Breast epithelium (tissue), 3 donors: Measurements from ENCODE around the gene CYB561.

Source experiments
- CTCF ChIP-seq, 3 donors: fragments of 450-650 bp; IDR thresholded peaks; one replicate each; pipeline ENCODE4 v1.5.1; 2016 to 2017; ENCODE audit warnings: antibody characterized with exemption in 3 of 3, mild to moderate bottlenecking in 3 of 3, moderate library complexity in 3 of 3
- POLR2A ChIP-seq: fragments of 450-650 bp; IDR thresholded peaks from one replicate; pipeline ENCODE4 v1.6.1; 2016; ENCODE audit warnings: antibody characterized with exemption, mild to moderate bottlenecking, moderate library complexity
- POLR2AphosphoS5 ChIP-seq, 3 donors: sonication (generic); formaldehyde crosslinking; IDR thresholded peaks; one replicate each; pipeline ENCODE4 v1.6.1; 2017; ENCODE audit warnings: antibody characterized with exemption in 3 of 3

- no peak for TF ChIP-seq CTCF (IDR thresholded peaks at IDR 0.05)
- no peak for TF ChIP-seq POLR2A
- no peak for TF ChIP-seq POLR2AphosphoS5 (IDR thresholded peaks at IDR 0.05)
Measured at GRCh38 chr17:63429766-63430165, 16.3 kb downstream of the CYB561 start.
